GM13976 (cell line): ENCODE data around the gene FOXP1.

Experiments used
- DNase-seq: peaks from one replicate; pipeline ENCODE4 v3.0.0; 2012; ENCODE audit warnings: low spot score
- CTCF ChIP-seq: IDR thresholded peaks from 2 replicates; pipeline ENCODE4 v1.5.1; 2012; ENCODE audit warnings: borderline replicate concordance, mild to moderate bottlenecking; ENCODE audit not compliant: insufficient read depth; ENCODE audit errors: extremely low read depth, missing control alignments, control extremely low read depth
- in situ Hi-C: fragments of 300-500 bp; cut with MboI; formaldehyde crosslinking; loops from one replicate; pipeline ENCODE4 v1.12.0; 2022; ENCODE audit warnings: low sequenced_read_pairs, mixed read lengths, inconsistent platforms; ENCODE audit not compliant: unreplicated experiment

FOXP1 gene

GRCh38 chr3:71355862-71356261, 227.7 kb downstream of the FOXP1 start:
- no peak for DNase-seq
- no peak for TF ChIP-seq CTCF
- in situ Hi-C loops = no loop called here

GRCh38 chr3:71355037-71355436, 228.5 kb downstream of the FOXP1 start:
- no peak for TF ChIP-seq CTCF
- no peak for DNase-seq
- in situ Hi-C loops = no loop called here

GRCh38 chr3:71351403-71352149, 232.0 kb downstream of the FOXP1 start:
- in situ Hi-C loops = no loop called here
- no peak for TF ChIP-seq CTCF

GRCh38 chr3:71350998-71351397, 232.5 kb downstream of the FOXP1 start:
- TF ChIP-seq CTCF = no peak
- no peak for DNase-seq
- in situ Hi-C loops = no loop called here

More at GRCh38 chr3:71351403-71352149, 232.0 kb downstream of the FOXP1 start:
- no peak for DNase-seq

GRCh38 chr3:71348831-71349230, 234.7 kb downstream of the FOXP1 start:
- in situ Hi-C loops = no loop called here
- DNase-seq = no peak
- no peak for TF ChIP-seq CTCF

- in situ Hi-C loops = no loop called here
- no peak for DNase-seq
- no peak for TF ChIP-seq CTCF
These were observed 235.4 kb downstream of the FOXP1 start for GRCh38 chr3:71348001-71348632.
